Measurements from ENCODE around the gene B4GALT4. TPM values are rescaled to one million over a fixed set of nuclear protein-coding genes. Genes with fewer than 3 reads are reported as not detected.
A peak's percentile ranks its signal among the peaks of the same experiment; 100 is the strongest.

B4GALT4 gene, protein sequence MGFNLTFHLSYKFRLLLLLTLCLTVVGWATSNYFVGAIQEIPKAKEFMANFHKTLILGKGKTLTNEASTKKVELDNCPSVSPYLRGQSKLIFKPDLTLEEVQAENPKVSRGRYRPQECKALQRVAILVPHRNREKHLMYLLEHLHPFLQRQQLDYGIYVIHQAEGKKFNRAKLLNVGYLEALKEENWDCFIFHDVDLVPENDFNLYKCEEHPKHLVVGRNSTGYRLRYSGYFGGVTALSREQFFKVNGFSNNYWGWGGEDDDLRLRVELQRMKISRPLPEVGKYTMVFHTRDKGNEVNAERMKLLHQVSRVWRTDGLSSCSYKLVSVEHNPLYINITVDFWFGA
- total RNA-seq (2021; fragmentation: NEBNext Ultra II Directional; extraction: Animal tissue kit (Norgen Biotek cat#: 25700)) (44.7 and 56.5 TPM in 2 replicates), polyA plus RNA-seq (2011; rRNA removed) (12.9 and 14.6 TPM in 2 replicates), polyA minus RNA-seq (2011; rRNA and poly(A)+ RNA removed) (36.3 and 36.8 TPM in 2 replicates)
- polyA plus RNA-seq (2011; cell fraction: cytosol; rRNA removed), result 31.8 TPM
- 16.4 TPM for polyA plus RNA-seq (2011; cell fraction: nucleus; rRNA removed)
- 44.5 to 54.6 TPM (median 49.9 TPM) in 4 replicates for polyA plus RNA-seq (2012, experiment 1 of 2)
- polyA plus RNA-seq (2012, experiment 2 of 2), result 8.6 TPM
- polyA plus RNA-seq (2013, experiment 1 of 2), result 56.1 TPM
- 59.9 TPM for polyA plus RNA-seq (2013, experiment 2 of 2)
- polyA minus RNA-seq (2011; cell fraction: cytosol; rRNA and poly(A)+ RNA removed), result 31.9 TPM
- 31.2 TPM for polyA minus RNA-seq (2011; cell fraction: nucleus; rRNA and poly(A)+ RNA removed)
- long read RNA-seq, experiment 1, partial matches to known transcripts, result 14 of 23 reads
- long read RNA-seq, experiment 1, other reads (novel, unspliced or antisense), result 3 of 23 reads
- long read RNA-seq, experiment 2, transcript B4GALT4-201 (9 exons, 2,385 nt), result minor isoform, 10 of 141 reads
- long read RNA-seq, experiment 2, transcript B4GALT4-202 (8 exons, 2,459 nt), result major isoform, 61 of 141 reads
- long read RNA-seq, experiment 2, partial matches to known transcripts, result 58 of 141 reads
- long read RNA-seq, experiment 2, other reads (novel, unspliced or antisense), result 12 of 141 reads

DNA sequence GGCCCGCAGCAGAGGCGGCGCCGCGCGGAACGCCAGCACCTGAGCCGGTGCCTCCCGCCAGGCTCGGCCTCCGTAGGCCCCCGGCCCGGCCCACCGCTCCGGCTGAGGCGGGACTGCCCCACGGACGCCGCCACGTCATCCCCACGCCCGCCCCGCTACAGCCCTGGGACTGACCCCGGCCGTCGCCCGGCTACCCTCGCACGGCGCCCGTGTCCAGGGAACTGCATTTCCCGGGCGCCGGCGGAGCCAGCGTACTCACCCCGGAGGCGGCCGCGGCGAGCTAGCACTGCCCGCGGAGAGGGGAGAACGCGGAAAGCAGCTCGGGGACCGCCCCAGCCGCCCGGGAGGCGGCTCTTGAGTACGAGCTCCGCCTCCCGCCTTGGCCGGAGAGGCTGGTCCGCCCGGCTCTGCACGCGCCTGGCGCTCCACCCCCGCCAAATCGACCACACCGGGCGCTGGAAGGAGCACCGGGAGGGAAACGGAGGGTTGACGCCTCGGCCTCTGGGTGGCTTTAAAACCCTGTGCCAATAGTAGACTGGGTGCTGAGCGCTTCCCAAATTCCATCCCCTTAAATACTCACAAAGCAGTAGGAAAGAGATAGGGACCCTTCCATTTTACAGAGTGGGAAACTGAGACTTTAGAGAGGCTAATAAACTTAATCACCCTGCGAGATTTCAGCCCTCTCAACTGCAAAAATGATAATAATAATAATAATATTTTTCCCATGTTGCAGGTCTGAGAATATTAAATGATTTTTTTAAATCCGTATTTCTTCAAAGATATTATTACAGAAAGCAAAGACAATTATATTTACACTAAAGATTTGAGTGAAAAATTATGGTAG lies at the start of gene B4GALT4:
Gene B4GALT4 (minus strand): TSS at position 288 of the 844 bp plus-strand sequence. CDS start 10,779 bp downstream, outside the sequence.
- Histone ChIP-seq H3K27ac (ENCODE audit: low read depth, low read length) (peak within 1 kb of the TSS; percentile 61; the same call in 1 of the 2 replicates), H3K14ac (ENCODE audit: insufficient read length) (no peak within 1 kb of the TSS), H3K23ac (ENCODE audit: insufficient read length) (no peak within 1 kb of the TSS), H2BK5ac (ENCODE audit: low read depth, low read length) (peak within 1 kb of the TSS; percentile 52; the same call in 1 of the 2 replicates), H3K23me2 (ENCODE audit: low read depth, low read length) (peaks cover 6% of the 10 kb centered on the region; the same call in 1 of the 2 replicates), H2BK20ac (ENCODE audit: low read length) (no peak within 1 kb of the TSS), H2BK15ac (ENCODE audit: low read length) (no peak within 1 kb of the TSS), H2BK120ac (replicated peaks; ENCODE audit: low read depth, low read length) (no peak within 1 kb of the TSS), H3K79me2 (ENCODE audit: control insufficient read depth in 1 of 2, insufficient read depth in 2 of 2, low read length in 2 of 2) (peaks cover 4 to 46% of the 10 kb centered on the region in 2 experiments; a peak in 3 of 4 replicates), H3K4ac (replicated peaks; ENCODE audit: insufficient read length, low read depth, low read length) (no peak within 1 kb of the TSS), H2BK12ac (ENCODE audit: low read depth, low read length) (no peak within 1 kb of the TSS), H3K36me3 (ENCODE audit: control insufficient read depth in 2 of 4, insufficient read depth in 4 of 4, low read length in 3 of 4) (peaks cover 2 to 15% (median 4%) of the 10 kb centered on the region in 4 experiments; a peak in 6 of 8 replicates), H3K9me3 (ENCODE audit: insufficient read depth in 2 of 2, low read depth in 1 of 2, low read length in 1 of 2) (peaks cover 0 to 9% of the 10 kb centered on the region in 2 experiments; a peak in 1 of 4 replicates), H3K9ac (replicated peaks in 1 of 4; ENCODE audit: extremely low read depth in 1 of 4, low read depth in 3 of 4, low read length in 3 of 4) (peak within 1 kb of the TSS; percentile 58 to 82 (median 62)), H3K4me2 (ENCODE audit: insufficient read depth in 1 of 2, low read depth in 2 of 2, low read length in 2 of 2) (peak within 1 kb of the TSS; percentile 93 to 100), H4K91ac (replicated peaks; ENCODE audit: insufficient read length, low read length) (peak within 1 kb of the TSS; percentile 66), H3K79me1 (ENCODE audit: low read depth, low read length) (peaks cover 4% of the 10 kb centered on the region; the same call in 1 of the 2 replicates), H4K8ac (ENCODE audit: extremely low read depth, insufficient read depth, low read length) (peak within 1 kb of the TSS; percentile 80; the same call in 1 of the 2 replicates), H3K27me3 (replicated peaks in 1 of 4; ENCODE audit: control insufficient read depth in 3 of 4, extremely low read depth in 1 of 4, insufficient read depth in 3 of 4, low read length in 3 of 4) (no peaks in the 10 kb centered on the region), H2AK5ac (ENCODE audit: low read depth, low read length) (no peak within 1 kb of the TSS), H3K4me3 (ENCODE audit: extremely low read depth in 1 of 4, insufficient read depth in 2 of 4, low read depth in 3 of 4, low read length in 4 of 4) (peak within 1 kb of the TSS; percentile 72 to 87 (median 77)), H2AFZ (ENCODE audit: low read length) (peak within 1 kb of the TSS; percentile 18; the same call in 1 of the 2 replicates), H3K56ac (replicated peaks; ENCODE audit: insufficient read length, low read depth, low read length) (no peak within 1 kb of the TSS), H3K4me1 (replicated peaks in 1 of 4; ENCODE audit: control insufficient read depth in 3 of 4, insufficient read depth in 4 of 4, low read length in 3 of 4) (0 out of 7 replicates have a peak, but pooled peaks cover 0 to 1% (median 0%) of the 10 kb centered on the region in 4 experiments), H4K5ac (ENCODE audit: insufficient read length, low read depth, low read length) (peak within 1 kb of the TSS; percentile 54), H4K20me1 (replicated peaks in 1 of 2; ENCODE audit: control insufficient read depth in 1 of 2, insufficient read depth in 2 of 2, low read length in 2 of 2) (peaks cover 0 to 2% of the 10 kb centered on the region in 2 experiments), H3K18ac (ENCODE audit: extremely low read depth, low read length) (peak within 1 kb of the TSS; percentile 64; the same call in 1 of the 2 replicates)
- WGBS, 2 experiments (ENCODE audit: extremely low coverage in 1 of 2, insufficient coverage in 1 of 2, insufficient read length in 1 of 2, insufficient replicate concordance in 2 of 2, low coverage in 1 of 2, low lambda C conversion rate in 2 of 2, missing lambda C conversion rate in 1 of 2), result 2% methylated on average over 60 of the region's 70 CpGs; no CpG with 5 or more reads in 1 of the 2 experiments
- ChIA-PET CTCF (ENCODE audit: partially characterized antibody) (interaction anchor here (0.5 to 2.2 kb wide), 38 partner anchors 10 to 850 kb away, joined by 3 to 13 read pairs (median 3); partner anchors contain the start of gene ARHGAP31), POLR2A (ENCODE audit: partially characterized antibody) (interaction anchor here (0.7 to 2.9 kb wide), 14 partner anchors 10 to 222 kb away, joined by 3 to 8 read pairs (median 4); partner anchors contain the start of gene TMEM39A)
- FAIRE-seq, result no peak
- peak; percentile 70 to 88 for DNase-seq (ENCODE audit: low read depth in 1 of 2, low spot score in 2 of 2)
- peak; percentile 45; the same call in 1 of the 2 replicates for TF ChIP-seq BACH1 (IDR thresholded peaks at IDR 0.05; ENCODE audit: low read length)
- TF ChIP-seq CREB1 (IDR thresholded peaks at IDR 0.05), result no peak
- TF ChIP-seq, protein P1, sequence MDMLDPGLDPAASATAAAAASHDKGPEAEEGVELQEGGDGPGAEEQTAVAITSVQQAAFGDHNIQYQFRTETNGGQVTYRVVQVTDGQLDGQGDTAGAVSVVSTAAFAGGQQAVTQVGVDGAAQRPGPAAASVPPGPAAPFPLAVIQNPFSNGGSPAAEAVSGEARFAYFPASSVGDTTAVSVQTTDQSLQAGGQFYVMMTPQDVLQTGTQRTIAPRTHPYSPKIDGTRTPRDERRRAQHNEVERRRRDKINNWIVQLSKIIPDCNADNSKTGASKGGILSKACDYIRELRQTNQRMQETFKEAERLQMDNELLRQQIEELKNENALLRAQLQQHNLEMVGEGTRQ (IDR thresholded peaks at IDR 0.05; ENCODE audit: low read length), result no peak
- no peak for TF ChIP-seq SP1 (IDR thresholded peaks at IDR 0.05; ENCODE audit: low read depth, low read length)
- TF ChIP-seq JUND (IDR thresholded peaks at IDR 0.05; ENCODE audit: low read length), result no peak
